Left renal cortex interstitium (tissue), 4 donors: ENCODE measurements around the gene EPO. TPM values are rescaled to one million over a fixed set of nuclear protein-coding genes. Genes with fewer than 3 reads are reported as not detected.

Experiments
- DNase-seq, 4 donors: peaks; one replicate each; pipeline ENCODE4 v3.0.0-alpha.2; 2013; ENCODE audit warnings: low read depth in 4 of 4, low spot score in 2 of 4, missing footprints in 1 of 4
- polyA plus RNA-seq, 4 donors: library from polyadenylated mRNA; unstranded; fragments of 120-200 nt; gene quantifications; one replicate each; pipeline ENCODE4 v1.2.1, GENCODE V29; 2013; ENCODE audit not compliant: insufficient read length in 4 of 4

Gene EPO
- polyA plus RNA-seq, 4 donors = 0.10 to 0.17 (median 0.12) TPM; not detected in 1

DNA sequence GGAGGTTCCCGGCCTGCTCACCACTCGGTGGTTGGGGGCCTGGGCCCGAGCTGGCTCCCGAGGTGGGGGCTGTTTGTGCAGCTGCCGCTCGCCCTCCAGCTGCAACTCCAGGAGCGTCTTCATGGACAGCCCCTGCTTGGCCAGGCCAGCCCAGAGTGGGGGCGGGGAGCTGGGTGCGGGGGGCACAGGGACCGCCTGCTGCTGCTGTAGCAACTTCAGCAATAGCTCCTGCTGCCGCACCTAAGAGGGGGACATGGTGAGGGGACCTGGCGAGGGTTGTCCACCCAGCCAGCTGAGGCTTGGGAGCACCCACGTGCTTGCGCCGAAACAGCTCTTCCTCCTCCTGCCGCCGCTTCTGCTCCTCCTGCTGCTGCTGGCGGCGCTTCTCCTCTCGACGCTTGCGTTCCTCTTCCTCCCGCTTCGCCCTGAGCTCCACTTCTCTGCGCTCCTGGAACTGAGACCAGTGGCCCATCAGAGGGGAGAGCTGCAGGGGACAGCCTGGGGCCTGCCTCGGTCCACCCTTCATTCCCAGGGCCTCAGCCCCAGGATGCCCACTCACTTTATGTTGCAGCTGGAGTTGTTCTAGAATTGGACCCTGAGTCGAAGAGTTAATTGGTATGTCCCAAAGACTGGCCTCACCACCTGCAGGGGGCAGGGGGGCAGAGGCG is 37.1 kb upstream of the EPO start:
- DNase-seq = no peak

DNA sequence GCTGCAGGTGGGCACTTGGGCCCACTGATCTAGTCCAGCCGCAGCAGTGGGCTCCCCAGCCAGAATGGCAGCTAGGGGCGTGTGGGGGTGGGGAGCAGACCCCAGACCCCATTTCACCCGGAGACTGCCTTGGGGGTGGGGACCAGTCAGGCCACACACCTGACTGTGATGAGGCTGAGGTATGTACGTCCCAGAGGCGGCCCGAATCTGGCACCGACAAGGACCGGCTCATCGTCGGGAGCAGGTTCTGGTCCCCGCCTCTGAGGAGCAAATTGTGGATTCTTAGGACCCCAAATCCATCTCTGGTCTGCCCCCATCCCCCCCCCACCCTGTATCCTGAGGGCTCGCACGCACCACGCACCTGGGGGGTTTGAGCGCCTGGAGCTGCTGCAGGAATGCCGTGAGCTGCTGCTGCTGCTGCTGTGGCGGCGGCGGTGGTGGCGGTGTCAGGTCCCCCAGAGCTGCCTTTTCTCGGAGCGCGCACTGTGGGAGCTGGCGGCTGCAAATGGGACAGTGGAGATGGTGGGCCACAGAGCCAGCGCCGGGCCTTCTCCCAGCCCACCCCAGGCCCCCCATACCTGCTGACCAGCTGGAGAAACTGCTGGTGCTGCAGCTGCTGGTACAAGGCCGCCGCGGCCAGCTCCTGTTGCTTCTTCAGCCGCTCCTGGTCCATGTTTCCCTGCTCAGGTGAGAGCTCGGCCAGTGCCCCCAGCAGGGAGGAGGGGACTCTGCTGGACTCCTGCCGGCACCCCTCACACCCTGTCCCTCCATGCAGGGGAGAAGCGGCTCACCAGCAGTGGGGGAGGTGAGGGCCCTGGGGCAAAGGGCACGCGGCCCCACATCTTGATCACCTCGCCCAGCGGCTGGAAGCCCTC is 36.4 kb upstream of the EPO start:
- DNase-seq = no peak

DNA sequence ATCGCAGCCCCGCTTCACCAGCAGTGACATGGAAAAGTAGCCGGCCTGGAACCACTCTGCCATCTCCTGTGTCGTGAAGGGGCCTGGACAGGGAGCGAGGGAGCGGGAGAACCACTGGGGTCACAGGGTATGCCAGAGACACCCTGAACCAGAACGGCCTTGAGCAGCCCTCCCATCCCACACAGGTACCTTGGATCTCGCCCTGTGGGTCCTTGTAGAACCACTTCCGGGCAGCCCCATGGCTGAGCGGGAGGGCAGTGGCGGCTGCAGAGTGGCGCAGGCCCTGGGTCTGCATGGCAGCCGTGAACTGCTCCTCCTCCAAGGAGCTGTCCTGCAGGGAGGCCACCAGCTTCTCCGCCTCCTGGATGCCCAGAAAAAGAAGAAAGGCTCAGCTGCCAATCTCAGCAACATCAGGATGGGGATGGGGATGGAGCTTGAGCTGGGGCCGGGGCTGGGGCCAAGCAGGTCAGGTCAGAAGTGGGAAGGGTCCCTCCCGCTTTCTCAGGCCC is 35.7 kb upstream of the EPO start:
- DNase-seq = no peak

DNA sequence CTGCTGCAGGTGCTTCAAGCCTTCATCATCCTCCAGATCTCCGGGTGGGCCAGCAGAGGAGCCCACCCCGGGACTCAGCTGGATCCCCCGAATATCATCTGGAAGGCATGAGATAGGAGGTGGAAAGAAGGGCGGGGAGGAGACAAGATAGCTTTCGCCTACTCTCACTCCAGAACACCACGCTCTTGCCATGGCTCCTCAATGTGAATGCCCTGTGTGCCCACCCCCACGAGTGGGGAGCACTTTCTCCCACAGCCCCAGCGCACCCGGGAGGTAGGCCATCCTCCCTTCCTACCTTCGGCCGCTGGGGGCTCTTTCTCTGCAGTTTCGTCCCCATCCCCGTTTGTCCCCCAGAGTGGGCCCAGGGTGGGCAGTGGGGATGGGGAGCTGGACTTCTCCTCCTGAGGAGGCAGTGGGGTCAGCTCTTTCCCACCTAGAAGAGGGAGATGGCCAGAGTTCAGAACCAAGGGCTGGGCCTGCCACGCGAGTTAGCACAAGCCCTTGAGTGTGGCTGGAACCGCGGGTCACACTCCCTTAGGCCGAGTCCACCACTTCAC is 35.1 kb upstream of the EPO start:
- DNase-seq = no peak

DNA sequence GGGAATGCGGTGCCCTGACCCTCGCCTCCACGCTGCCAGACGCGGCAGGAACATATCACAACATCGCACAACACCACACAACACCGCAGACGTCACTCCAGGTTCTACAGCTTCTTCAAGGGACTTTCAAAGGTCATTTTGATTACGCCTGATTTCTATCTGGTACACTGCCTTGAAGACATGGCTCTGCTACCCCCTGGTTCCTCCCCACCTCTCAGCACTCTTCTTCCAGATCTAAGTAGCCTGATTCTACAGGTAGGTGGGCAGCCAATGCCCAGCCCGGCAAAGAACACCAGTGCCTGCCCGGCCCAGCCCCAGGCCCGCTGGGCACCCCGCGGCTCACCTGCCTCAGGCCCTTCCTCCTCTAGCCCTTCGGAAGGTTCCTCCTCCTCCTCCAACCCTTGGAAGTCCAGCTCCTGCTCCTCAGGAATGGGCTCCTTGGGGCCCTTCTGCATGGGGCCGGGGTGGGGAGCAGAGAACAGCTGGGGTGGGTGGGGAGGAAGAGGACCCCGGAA is 34.6 kb upstream of the EPO start:
- no peak for DNase-seq

DNA sequence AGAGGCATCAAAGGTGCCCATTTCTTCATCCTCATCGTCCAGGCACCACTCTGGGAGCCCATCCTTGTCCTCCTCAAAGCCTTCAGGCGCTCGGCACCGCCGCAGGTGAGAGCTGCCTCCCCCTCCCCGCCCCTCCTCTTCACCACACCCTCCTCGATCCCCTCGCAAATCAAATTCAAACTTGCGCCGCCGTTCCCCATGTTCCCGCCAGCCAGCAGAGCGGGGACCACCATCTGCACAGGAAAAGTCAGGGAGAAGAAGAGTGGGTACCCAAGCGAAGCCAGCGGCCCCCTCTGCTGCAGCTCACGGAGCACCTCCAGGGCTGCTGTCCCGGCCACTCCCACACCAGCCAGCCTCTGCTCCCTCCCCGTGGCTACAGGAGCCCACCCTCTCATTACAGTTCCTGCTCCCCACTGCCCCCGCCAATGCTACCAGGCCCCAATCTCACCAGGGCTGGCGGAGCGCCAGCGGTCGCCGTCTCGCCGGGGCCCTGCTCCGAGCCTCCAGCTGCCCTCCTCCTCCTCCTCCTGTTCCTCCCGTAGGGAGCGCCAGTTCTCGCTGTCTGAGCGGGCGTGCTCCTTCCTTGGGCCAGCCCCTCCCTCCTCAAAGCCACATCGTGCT is 34.0 kb upstream of the EPO start:
- no peak for DNase-seq

DNA sequence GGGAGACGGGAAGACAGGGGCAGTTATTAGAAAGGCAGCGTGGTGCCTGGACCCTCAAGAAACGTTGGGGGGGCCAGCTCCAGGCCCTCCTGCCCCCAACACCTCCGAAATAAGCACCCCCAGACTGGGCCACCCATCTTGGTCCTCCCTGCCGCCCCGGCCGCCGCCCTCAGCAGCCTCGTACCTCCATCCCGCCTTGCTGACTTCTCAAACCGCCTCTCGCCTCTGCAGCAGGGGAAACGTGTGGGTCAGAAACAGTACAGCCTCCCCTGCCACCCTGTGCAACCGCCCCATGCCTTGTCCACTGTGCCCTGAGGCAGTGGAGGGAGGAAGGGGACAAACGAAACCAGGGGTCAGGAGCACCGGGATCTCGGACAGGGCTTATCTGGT is 33.5 kb upstream of the EPO start:
- no peak for DNase-seq

DNA sequence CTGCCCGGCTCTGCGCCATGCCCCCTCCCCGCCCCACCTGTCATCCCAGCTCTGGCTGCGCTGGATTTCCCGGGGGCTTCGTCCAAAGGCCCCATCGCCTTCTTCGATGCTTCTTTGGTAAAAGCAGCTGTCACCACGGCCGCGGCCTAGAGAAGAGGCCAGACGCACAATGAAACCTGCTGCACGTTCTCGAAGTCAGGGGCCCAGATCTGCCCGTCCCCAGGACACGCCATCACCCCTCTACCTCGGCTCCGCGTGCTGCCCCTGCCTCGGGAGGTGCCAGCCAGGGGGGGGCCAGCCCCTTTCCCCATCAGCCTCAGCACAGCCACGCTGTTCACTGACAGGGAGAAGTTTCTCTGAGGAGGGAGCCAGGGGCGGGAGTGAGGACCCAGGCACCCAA is 33.0 kb upstream of the EPO start:
- no peak for DNase-seq

DNA sequence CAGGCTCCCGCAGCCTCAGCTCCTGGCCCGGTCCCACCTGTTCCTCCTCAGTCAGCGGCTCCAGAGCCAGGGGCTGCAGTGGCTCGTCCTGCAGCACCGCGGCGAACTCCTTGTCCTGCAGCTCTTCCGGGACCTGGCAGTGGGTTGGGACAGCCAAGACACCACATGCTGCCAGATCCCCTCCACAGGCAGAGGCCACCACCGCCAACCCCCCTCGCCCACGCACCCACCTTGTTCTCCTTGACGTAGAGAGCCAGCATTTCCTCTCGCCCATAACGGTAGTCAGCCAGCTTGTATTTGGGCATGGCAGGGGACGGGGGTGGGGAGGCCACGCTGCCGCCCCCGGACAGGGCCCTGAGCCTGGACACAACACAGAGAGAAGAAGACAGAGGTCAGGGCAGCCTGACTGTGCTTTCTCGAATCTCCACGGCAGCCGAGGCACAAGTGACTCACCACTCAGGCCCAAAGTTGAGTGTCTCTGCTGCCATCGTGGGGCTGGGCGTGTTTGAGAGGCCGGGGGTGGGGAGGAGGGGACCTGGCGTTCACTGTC is 32.4 kb upstream of the EPO start:
- DNase-seq = no peak

DNA sequence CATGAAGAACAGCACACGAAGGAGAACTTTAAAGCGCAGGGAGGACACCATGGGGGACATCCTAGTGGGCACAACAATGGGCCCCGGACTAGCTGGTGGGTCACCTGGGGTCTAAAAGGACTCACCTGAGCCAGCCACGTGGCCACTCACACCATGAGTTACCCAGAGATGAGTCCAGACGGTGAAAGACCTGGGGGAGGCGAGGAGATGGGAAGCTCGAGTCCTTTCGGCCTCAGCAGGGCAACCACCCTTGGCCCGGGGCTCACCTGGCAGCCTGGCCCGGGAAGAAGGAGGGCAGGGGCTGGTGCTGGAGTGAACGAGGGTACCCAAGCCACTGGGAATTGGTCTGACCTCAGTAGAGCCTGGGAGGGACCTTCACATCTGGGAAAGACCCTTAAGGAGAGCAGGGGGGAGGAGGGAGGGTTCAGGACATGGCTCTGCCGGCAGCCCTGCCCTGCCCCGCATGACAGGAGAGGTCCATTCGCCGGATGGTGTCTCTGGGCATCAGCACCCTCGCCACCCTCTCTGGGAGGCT is 31.9 kb upstream of the EPO start:
- DNase-seq = no peak

DNA sequence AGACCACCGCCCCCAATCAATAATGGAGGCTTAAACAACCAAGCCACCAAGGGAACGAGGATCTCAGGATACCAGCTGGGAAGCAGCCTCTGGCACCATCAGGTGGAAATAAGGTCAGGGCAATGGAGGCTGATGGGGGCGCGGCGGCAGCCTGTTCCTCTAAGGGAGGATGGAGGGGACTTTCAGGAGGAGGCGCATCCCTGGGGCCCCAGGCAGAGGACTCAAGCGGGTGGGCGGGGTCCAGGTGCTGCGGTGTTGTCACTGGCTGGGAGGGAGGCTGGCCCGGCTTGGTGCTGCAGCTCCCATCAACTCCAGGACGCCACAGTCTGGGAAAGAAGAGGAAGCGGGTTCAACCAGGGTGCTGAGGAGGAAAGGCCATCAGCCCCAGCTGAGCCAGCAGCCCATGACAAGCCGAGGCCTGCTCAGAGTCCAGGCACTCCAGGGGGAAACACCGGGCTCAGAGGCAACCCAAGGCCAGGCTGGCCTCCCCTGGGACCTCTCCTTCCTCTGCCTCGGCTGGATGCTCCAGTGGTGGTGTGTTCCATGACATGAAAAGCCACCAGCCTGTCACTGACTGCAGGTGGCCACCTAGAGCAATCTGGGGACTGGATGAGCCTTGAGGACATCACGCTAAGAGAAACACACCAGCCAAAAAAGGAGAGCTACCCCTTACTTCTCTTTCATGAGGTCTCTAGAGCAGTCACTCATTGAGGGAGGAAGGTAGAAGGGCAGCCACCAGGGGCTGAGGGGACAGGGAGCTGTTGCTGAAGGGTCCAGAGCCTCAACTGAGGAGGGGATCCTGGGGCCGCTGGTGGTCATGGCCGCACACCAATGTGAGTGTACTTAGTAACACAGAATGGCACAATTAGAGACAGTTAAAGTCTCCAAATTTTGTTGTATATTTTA is 30.8 kb upstream of the EPO start:
- no peak for DNase-seq

DNA sequence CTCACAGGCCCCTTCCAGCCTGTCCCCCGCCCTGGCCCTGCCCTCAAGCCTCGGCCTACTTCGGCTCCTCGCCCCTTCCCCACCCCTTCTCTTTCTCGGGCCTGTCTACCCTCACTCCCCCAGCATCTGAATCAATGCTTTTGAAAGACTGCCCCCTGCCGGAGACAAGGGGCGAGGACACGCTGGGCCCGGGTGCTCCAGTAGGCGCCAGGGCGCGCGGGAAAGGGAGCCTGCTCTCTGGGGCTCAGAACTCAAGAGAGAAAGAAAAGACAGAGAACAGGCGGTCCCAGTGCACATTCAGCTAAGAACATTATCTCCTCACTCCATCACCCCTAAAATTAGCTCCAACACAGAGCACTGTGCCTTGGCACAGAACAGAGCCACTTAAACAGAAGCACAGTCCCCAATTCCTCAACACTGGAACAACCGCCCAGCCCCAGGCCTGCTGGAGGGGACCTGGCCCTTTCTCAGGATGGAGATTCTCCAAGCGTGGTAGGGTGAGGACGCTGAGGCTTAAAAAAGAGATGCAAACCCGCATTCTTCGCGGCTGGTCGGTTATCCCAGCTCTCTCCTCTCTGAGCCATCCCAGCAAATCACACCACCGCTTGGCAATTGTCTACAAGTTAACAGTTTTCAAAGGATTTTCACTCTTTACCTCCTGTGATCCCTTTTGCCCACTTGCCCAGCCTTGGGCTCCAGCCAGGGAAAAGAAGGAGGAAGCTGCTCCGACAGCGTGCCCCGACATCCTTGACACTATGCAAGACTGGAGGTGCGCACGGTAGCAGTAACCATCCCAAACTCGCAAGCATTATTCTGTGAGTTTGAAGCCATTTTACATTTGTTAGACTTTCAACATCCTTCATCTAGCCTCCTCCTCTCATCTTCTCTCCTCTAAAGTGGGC is 28.3 kb upstream of the EPO start:
- peak in 1 of 4 donors; percentile 77 for DNase-seq

DNA sequence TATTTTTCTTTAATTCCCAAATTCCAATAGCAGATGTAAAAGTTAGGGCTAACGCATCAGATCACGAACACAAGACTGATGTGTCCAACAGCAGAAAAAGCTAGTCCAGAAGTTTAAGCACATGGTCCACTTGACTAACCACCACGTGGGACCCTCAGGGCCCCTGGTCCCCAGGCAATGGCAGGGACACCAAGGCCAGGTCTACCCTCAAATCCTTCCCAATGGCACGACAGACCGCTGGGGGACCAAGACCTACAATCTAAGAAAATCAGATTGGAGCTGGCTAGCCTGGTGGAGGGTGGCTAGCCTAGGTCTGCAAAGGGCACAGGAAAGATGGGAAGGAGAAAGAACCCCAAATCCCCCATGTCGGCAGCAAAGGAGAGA is 27.7 kb upstream of the EPO start:
- DNase-seq = no peak

DNA sequence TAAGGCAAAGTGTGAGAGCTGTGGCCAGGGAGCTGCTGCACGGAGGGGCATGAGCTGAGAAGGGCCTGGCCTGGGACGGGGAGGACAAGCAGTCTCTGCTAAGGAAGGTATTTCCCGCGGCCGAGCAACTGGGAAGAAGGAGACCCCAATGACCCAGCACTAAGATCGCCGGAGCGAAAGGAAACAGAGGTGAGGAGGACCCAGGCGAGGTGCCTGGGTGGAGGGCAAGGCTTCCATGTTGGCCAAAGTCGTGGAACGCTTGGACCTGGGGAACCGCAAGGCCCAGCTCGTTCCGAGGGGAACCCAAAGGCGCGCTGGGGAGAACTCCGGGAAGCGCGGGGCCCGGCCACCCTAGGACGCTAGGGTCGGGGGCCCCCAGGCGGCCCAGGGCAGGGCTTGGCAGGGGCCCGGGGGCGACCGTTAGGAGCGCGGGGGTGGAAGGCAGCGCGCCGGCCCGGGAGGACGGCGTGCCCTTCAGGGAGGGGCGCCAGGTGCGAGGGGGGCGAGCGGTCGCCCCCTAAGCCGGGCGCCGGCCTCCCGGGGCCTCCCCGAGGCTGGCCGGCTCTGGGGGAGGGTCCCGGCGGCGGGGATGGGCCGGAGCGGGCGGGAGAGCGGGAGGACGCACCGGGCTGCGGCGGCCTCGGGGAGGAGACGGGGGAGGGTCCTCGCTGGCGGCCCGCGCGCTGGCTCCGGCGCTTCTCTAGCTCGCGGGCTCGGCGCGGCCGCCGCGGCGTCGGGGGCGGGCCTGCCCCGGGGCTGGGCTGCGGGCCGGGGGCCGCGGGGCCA is 26.8 kb upstream of the EPO start:
- DNase-seq = no peak

DNA sequence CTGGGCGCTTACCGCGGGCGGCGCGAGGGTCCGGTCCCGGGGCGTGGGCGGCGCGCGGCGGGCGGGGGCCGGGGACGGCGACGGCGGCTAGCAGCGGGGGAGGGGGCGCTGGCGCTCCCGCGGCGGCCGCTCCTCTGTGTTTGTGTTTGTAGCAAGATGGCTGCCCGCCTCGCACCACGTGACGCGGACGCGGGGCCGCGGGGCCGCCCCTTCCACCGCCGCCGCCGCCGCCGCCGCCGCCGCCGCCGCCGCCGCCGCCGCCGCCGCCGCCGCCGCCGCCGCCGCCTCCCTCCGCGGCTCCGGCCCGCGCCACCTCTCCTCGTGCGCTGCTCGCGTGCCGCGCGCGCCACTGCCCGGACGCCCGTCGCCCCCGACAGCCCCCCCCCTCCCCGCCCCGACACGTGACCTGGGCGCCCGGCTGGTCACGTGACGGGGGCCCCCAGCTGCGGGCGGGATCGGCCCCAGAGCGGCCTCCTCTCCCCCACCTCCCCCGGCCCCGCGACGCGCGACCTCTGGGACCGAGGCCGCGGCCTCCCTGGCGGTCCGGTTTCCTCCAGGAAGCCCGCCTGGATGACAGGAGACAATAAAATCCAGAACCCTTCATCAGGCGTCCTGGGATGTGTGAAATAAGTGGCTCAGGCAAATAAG is 26.0 kb upstream of the EPO start, which contains the start of gene GIGYF1:
TSS of gene GIGYF1 (minus strand) at position 153 of the 648 bp plus-strand sequence. CDS start 6,012 bp downstream, outside the sequence.
- no peak for DNase-seq

DNA sequence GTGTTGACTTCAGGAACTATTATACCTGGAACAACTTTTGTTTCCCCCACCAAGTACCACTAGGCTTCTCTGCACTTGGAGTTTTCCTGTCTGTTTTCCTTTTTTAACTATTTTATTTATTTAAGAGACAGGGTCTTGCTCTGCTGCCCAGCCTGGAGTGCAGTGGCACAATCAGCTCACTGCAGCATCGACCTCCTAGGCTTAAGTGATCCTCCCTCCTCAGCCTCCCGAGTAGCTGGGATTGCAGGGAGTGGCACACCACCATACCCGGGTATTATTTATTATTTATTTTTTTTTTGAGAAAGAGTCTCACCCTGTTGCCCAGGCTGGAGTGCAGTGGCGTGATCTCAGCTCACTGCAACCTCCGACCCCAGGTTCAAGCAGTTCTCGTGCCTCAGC is 24.1 kb upstream of the EPO start:
- DNase-seq = no peak

DNA sequence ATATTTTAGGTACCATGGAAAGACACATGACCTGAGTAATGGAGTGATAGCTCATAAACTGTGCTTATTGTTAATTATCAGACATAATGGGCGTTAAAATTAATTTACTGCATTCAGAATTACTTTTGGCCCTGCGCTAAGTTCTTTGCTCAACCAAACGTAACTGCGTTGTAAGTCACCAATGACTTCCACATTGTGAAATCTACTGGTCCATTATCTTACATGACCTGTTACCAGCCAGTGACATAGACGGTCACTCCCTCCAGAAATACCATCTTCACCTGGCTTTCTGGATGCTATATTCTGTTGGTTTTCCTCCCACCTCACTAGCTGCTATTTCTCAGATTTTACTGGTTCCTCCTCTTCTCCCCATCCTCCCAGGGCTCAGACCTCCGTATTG is 21.2 kb upstream of the EPO start:
- DNase-seq = no peak
